GM21717 (cell line): ENCODE data around the gene MRPL1.
"Not testable (repeated sequence)": the region's sequence is repeated elsewhere in the genome, so short reads cannot be mapped to it uniquely, and the experiment has no call there.

Experiments
- ATAC-seq: cut with Tn5 transposase; IDR thresholded peaks from one replicate; pipeline ENCODE4 v1.9.1; 2021; ENCODE audit warnings: mild to moderate bottlenecking, moderate library complexity; ENCODE audit not compliant: unreplicated experiment

The MRPL1 gene

GRCh38 chr4:77911842-77912450, 49.3 kb downstream of the MRPL1 start:
- ATAC-seq: peak; percentile 91

- ATAC-seq: no peak
Observed at GRCh38 chr4:77913348-77913747, 50.7 kb downstream of the MRPL1 start.

GRCh38 chr4:77917075-77917474, 54.4 kb downstream of the MRPL1 start:
- ATAC-seq: no peak

GRCh38 chr4:77917601-77918000, 55.0 kb downstream of the MRPL1 start:
- no peak for ATAC-seq

GRCh38 chr4:77920371-77920770, 57.7 kb downstream of the MRPL1 start:
- ATAC-seq: no peak

GRCh38 chr4:77921701-77922100, 59.1 kb downstream of the MRPL1 start:
- ATAC-seq: no peak

- no peak for ATAC-seq
Observed at GRCh38 chr4:77922158-77923094, 59.8 kb downstream of the MRPL1 start.

- ATAC-seq: no peak
Observed at GRCh38 chr4:77927991-77928925, 65.6 kb downstream of the MRPL1 start.

GRCh38 chr4:77930154-77930639, 67.6 kb downstream of the MRPL1 start:
- ATAC-seq: no peak

GRCh38 chr4:77930876-77931275, 68.2 kb downstream of the MRPL1 start:
- no peak for ATAC-seq

- no peak for ATAC-seq
Observed at GRCh38 chr4:77931452-77932135, 69.0 kb downstream of the MRPL1 start.

- ATAC-seq: no peak
Observed at GRCh38 chr4:77938560-77938959, 75.9 kb downstream of the MRPL1 start.

- not testable (repeated sequence) for ATAC-seq
Observed at GRCh38 chr4:77945929-77946328, 83.3 kb downstream of the MRPL1 start.

GRCh38 chr4:77950203-77950602, 87.6 kb downstream of the MRPL1 start:
- ATAC-seq: no peak

GRCh38 chr4:77952457-77952856, 89.8 kb downstream of the MRPL1 start:
- ATAC-seq: no peak

GRCh38 chr4:77954690-77955089, 92.1 kb downstream of the MRPL1 start:
- ATAC-seq: no peak

GRCh38 chr4:77956917-77957316, 94.3 kb downstream of the MRPL1 start:
- ATAC-seq: no peak

GRCh38 chr4:77958897-77959296, 96.3 kb downstream of the MRPL1 start:
- no peak for ATAC-seq

GRCh38 chr4:77959566-77960338, 97.1 kb downstream of the MRPL1 start:
- ATAC-seq: no peak

GRCh38 chr4:77960367-77960766, 97.7 kb downstream of the MRPL1 start:
- no peak for ATAC-seq
